22Rv1 (cell line): Measurements from ENCODE around the gene ZBTB20.

Experiments used
- CTCF ChIP-seq: fragments of 450-650 bp; IDR thresholded peaks from 2 replicates; pipeline ENCODE4 v1.5.1; 2017; ENCODE audit warnings: mild to moderate bottlenecking
- ZFX ChIP-seq: fragments of 450-650 bp; IDR thresholded peaks from 2 replicates; pipeline ENCODE4 v1.6.1; 2017; ENCODE audit warnings: antibody characterized with exemption, borderline replicate concordance

DNA sequence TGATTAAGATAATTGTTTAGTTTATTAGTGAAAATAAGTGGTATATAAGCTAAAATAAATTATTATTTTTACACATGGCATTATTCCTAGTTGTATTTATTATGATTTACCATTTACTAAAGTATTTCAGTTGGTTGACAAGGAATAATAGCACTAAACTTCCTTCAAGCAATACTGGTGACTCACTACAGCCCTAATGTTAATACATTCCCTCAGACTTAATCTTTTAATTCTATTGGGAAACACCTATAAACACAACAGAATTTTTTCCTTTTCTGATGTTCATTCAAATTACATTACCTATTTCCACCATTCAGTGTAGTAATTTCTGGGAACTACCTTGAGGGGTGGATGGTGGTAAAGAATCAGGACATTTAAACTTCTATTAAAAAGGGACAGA, 589.3 kb downstream of the ZBTB20 start:
- TF ChIP-seq CTCF: no peak
- TF ChIP-seq ZFX: no peak
